NOMO-1 (cell line): ENCODE results near the gene C12orf76.

ENCODE experiments used
- DNase-seq, 2 experiments: peaks; one replicate each; lab custom pipeline; 2025; ENCODE audit not compliant: unreplicated experiment in 2 of 2; lab: John Stamatoyannopoulos, UW

C12orf76 gene

GRCh38 chr12:109998241-109998903 lies 50.0 kb downstream of the C12orf76 start:
- DNase-seq = peak in 1 of 2 experiments; percentile 24

DNA sequence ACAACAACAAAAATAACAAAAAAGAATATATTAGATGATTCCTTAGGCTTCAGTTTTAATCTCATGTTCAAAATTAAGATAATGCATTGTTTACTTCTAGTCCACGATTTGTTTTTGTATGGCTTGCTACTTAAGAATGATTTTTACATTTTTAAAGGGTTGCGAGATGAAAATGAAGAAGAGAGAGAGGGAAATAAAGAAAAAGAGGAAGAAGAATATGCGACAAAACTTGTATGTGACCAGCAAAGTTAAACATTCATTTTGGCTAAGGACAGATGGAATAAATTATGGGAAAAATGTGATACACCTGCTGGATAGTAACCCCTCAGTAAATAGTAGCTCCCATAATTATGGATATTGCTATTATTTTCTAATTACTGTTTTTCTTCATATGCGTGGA lies 50.9 kb downstream of the C12orf76 start:
- peak in 1 of 2 experiments; percentile 63 for DNase-seq

GRCh38 chr12:109996483-109996853 lies 51.9 kb downstream of the C12orf76 start:
- no peak for DNase-seq

- peak; percentile 91 to 94 for DNase-seq
These were observed 52.4 kb downstream of the C12orf76 start, which contains the start of gene GIT2 for GRCh38 chr12:109995686-109996482. TSS of gene GIT2 (minus strand) at chr12:109996368. CDS start at chr12:109996224, 144 bp downstream.

DNA sequence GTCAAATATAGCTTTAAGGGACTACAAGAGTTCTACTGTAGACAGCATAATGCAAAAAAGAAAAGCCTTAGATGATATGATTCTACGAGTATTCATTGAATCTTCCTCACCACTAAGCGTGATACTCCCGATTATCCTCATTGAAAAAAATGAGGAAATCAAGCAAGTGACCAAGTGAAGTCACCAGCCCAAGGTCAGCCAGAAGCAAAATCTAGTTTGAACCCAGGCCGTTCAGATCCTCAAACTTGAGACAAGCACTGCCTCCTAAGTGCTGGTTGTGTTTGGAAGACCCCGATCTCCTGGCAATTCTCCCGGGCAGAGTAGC lies 53.0 kb downstream of the C12orf76 start:
- DNase-seq = peak in 1 of 2 experiments; percentile 53

- DNase-seq = peak; percentile 20 to 89
These were observed 53.7 kb downstream of the C12orf76 start for GRCh38 chr12:109994401-109995175.

GRCh38 chr12:109993091-109993490 lies 55.2 kb downstream of the C12orf76 start:
- DNase-seq = no peak

DNA sequence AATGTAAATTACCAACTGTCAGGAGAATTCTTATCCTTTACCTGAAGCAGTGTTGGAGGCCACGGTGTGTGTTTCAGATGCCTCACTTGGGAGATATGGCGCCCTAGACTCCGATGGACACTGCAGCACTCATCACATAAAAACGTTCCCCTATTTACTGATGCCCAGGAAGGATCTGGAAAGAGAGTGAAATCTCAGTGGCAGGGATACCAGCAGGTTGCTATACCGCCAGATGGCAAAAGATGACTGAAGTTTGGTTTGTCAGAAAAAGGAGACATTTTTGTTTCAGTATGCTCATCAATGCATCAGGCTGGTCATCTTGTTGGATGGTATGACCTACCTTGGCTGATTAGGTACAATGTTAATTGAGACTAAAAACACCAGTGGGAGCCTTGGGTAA lies 56.7 kb downstream of the C12orf76 start:
- no peak for DNase-seq
